GM23338 (cell line): ENCODE results near the gene EPHA4. TPM values are rescaled to one million over a fixed set of nuclear protein-coding genes. Genes with fewer than 3 reads are reported as not detected.
A peak's percentile ranks its signal among the peaks of the same experiment; 100 is the strongest.

Experiments used
- ATAC-seq: fragments of 200-7000 bp; cut with Tn5 transposase; 3 replicates; pipeline ENCODE4 v1.9.1; 2020
- DNase-seq: peaks from one replicate; pipeline ENCODE4 v3.0.0-alpha.2; 2015; ENCODE audit warnings: low spot score
- H2AFZ ChIP-seq: fragments of 200-600 bp; sonication (generic); 2 replicates; pipeline ENCODE4 v1.8.0; 2016; ENCODE audit warnings: antibody characterized with exemption, mild to moderate bottlenecking, moderate library complexity
- H3F3A ChIP-seq: fragments of 200-600 bp; sonication (generic); replicated peaks from 2 replicates; pipeline ENCODE4 v1.8.0; 2017; ENCODE audit warnings: antibody characterized with exemption, mixed run types, low read depth
- H3K27ac ChIP-seq: fragments of 200-600 bp; sonication (generic); 2 replicates; pipeline ENCODE4 v1.6.1; 2016; ENCODE audit warnings: low read depth
- H3K27me3 ChIP-seq: fragments of 200-600 bp; sonication (generic); 2 replicates; pipeline ENCODE4 v1.8.0; 2016; ENCODE audit warnings: mild to moderate bottlenecking, mixed run types, moderate library complexity; ENCODE audit not compliant: insufficient read depth
- H3K36me3 ChIP-seq: fragments of 200-600 bp; sonication (generic); 2 replicates; pipeline ENCODE4 v1.8.0; 2016; ENCODE audit warnings: mild to moderate bottlenecking; ENCODE audit not compliant: insufficient read depth
- H3K4me1 ChIP-seq: fragments of 200-600 bp; sonication (generic); 2 replicates; pipeline ENCODE4 v1.8.0; 2016; ENCODE audit warnings: mild to moderate bottlenecking, moderate library complexity; ENCODE audit not compliant: insufficient read depth
- H3K4me2 ChIP-seq: fragments of 200-600 bp; sonication (generic); 2 replicates; pipeline ENCODE4 v1.7.1; 2017; ENCODE audit warnings: mixed run types
- H3K4me3 ChIP-seq: fragments of 200-600 bp; sonication (generic); 2 replicates; pipeline ENCODE4 v1.6.1; 2016; ENCODE audit warnings: mixed run types
- H3K79me2 ChIP-seq: fragments of 200-600 bp; sonication (generic); replicated peaks from 2 replicates; pipeline ENCODE4 v1.8.0; 2017; ENCODE audit warnings: mild to moderate bottlenecking; ENCODE audit not compliant: insufficient read depth
- H3K9me2 ChIP-seq: fragments of 200-600 bp; sonication (generic); 2 replicates; pipeline ENCODE4 v1.8.0; 2017; ENCODE audit not compliant: insufficient read depth
- H4K20me1 ChIP-seq: fragments of 200-600 bp; sonication (generic); replicated peaks from 2 replicates; pipeline ENCODE4 v1.8.0; 2017; ENCODE audit warnings: mild to moderate bottlenecking; ENCODE audit not compliant: insufficient read depth
- H3K27ac Mint-ChIP-seq: 2 replicates; pipeline ENCODE4 v1.8.0; 2020; ENCODE audit warnings: inconsistent platforms, mild to moderate bottlenecking, moderate library complexity, mixed read lengths
- H3K27me3 Mint-ChIP-seq: 3 replicates; pipeline ENCODE4 v1.8.0; 2022; ENCODE audit warnings: low read depth, mild to moderate bottlenecking, moderate library complexity, mixed read lengths, inconsistent platforms; ENCODE audit not compliant: insufficient read depth, poor library complexity
- H3K36me3 Mint-ChIP-seq: 3 replicates; pipeline ENCODE4 v1.8.0; 2021; ENCODE audit warnings: low read depth, mild to moderate bottlenecking, inconsistent platforms, moderate library complexity, mixed read lengths
- H3K4me1 Mint-ChIP-seq: 3 replicates; pipeline ENCODE4 v1.8.0; 2020; ENCODE audit warnings: mild to moderate bottlenecking, inconsistent platforms, mixed read lengths
- H3K4me3 Mint-ChIP-seq: 3 replicates; pipeline ENCODE4 v1.8.0; 2021; ENCODE audit warnings: moderate library complexity, mild to moderate bottlenecking, inconsistent platforms, mixed read lengths
- H3K9me3 Mint-ChIP-seq: 3 replicates; pipeline ENCODE4 v1.8.0; 2020; ENCODE audit warnings: moderate library complexity, mild to moderate bottlenecking, inconsistent platforms, mixed read lengths
- CREB1 ChIP-seq: fragments of 250-450 bp; sonication (Bioruptor Pico); IDR thresholded peaks from 2 replicates; pipeline ENCODE4 v1.5.0; 2020; ENCODE audit warnings: low read depth, mild to moderate bottlenecking, moderate library complexity
- CTCF ChIP-seq, 2 experiments: fragments of 200-600 bp in 1 of 2; sonication (generic) in 1 of 2; conservative IDR thresholded peaks; 2 replicates each; pipeline versions ENCODE4 v1.5.1 to v1.6.1; 2016 to 2017; ENCODE audit warnings: antibody characterized with exemption in 2 of 2, low read depth in 2 of 2, mild to moderate bottlenecking in 2 of 2, moderate library complexity in 1 of 2
- ETS1 ChIP-seq: IDR thresholded peaks from 2 replicates; pipeline ENCODE4 v1.6.1; 2016; ENCODE audit warnings: antibody characterized with exemption
- EZH2 ChIP-seq: fragments of 200-600 bp; sonication (generic); IDR thresholded peaks from one replicate; pipeline ENCODE4 v1.8.0; 2017; ENCODE audit warnings: antibody characterized with exemption, mild to moderate bottlenecking, low read depth; ENCODE audit not compliant: unreplicated experiment
- JUNB ChIP-seq: IDR thresholded peaks from one replicate; pipeline ENCODE4 v1.6.1; 2016; ENCODE audit warnings: antibody characterized with exemption; ENCODE audit not compliant: unreplicated experiment
- POLR2AphosphoS5 ChIP-seq: IDR thresholded peaks from 2 replicates; pipeline ENCODE4 v1.6.1; 2016; ENCODE audit warnings: antibody characterized with exemption, low read depth
- STAT1 ChIP-seq: IDR thresholded peaks from one replicate; pipeline ENCODE4 v1.6.1; 2016; ENCODE audit warnings: antibody characterized with exemption; ENCODE audit not compliant: unreplicated experiment
- ZNF331 ChIP-seq: fragments of 250-450 bp; sonication (Bioruptor Pico); IDR thresholded peaks from 2 replicates; pipeline ENCODE4 v1.5.0; 2020; ENCODE audit warnings: low read depth, mild to moderate bottlenecking, moderate library complexity
- polyA plus RNA-seq: library from polyadenylated mRNA; unstranded; fragments of >200 nt; fragmentation: Nextera tagmentation; extraction: Ambion mirVana; gene quantifications from 2 replicates; pipeline ENCODE4 v1.2.1, GENCODE V29; 2016
- total RNA-seq: library from RNA; depleted of rRNA; stranded (reverse); fragments of >200 nt; shearing (Covaris generic); gene quantifications from 2 replicates; pipeline ENCODE4 v1.2.3, GENCODE V29; 2014

EPHA4 gene
- total and polyA plus RNA-seq, 2 experiments from 2014 or later: 4.1 to 6.2 TPM

GRCh38 chr2:221494556-221494955 lies 77.5 kb downstream of the EPHA4 start:
- no peak overlapping the region for H3K4me3 Mint-ChIP-seq
- TF ChIP-seq CTCF (conservative IDR thresholded peaks at IDR 0.05; ENCODE audit: low read depth in 2 of 2): no peak
- Histone ChIP-seq H4K20me1 (no peaks in the 10 kb centered on the region), H3K4me2 (no peak overlapping the region), H2AFZ (no peak overlapping the region), H3K27me3 (no peaks in the 10 kb centered on the region), H3K4me3 (no peak overlapping the region), H3K79me2 (no peaks in the 10 kb centered on the region), H3K9me2 (no peaks in the 10 kb centered on the region; the same call in 1 of the 2 replicates), H3F3A (no peaks in the 10 kb centered on the region), H3K36me3 (no peaks in the 10 kb centered on the region), H3K27ac (no peak overlapping the region), H3K4me1 (peaks cover 14% of the 10 kb centered on the region)
- H3K27me3 Mint-ChIP-seq: no peaks in the 10 kb centered on the region
- peaks cover 16% of the 10 kb centered on the region for H3K4me1 Mint-ChIP-seq
- H3K36me3 Mint-ChIP-seq: no peaks in the 10 kb centered on the region; the same call in 2 of the 3 replicates
- no peak for DNase-seq
- no peak for ATAC-seq
- H3K27ac Mint-ChIP-seq: peak overlapping the region; percentile 64; the same call in 1 of the 2 replicates
- H3K9me3 Mint-ChIP-seq: no peaks in the 10 kb centered on the region

GRCh38 chr2:221493391-221493790 lies 78.7 kb downstream of the EPHA4 start:
- Histone ChIP-seq H3K4me3 (no peak overlapping the region), H3K27ac (no peak overlapping the region), H4K20me1 (no peaks in the 10 kb centered on the region), H3K4me2 (no peak overlapping the region), H3F3A (no peaks in the 10 kb centered on the region), H3K36me3 (no peaks in the 10 kb centered on the region), H3K4me1 (peaks cover 14% of the 10 kb centered on the region), H3K9me2 (no peaks in the 10 kb centered on the region; the same call in 1 of the 2 replicates), H3K79me2 (no peaks in the 10 kb centered on the region), H3K27me3 (no peaks in the 10 kb centered on the region), H2AFZ (no peak overlapping the region)
- Mint-ChIP-seq H3K27me3 (no peaks in the 10 kb centered on the region), H3K4me3 (no peak overlapping the region), H3K36me3 (no peaks in the 10 kb centered on the region; the same call in 2 of the 3 replicates), H3K9me3 (no peaks in the 10 kb centered on the region), H3K4me1 (peaks cover 18% of the 10 kb centered on the region), H3K27ac (no peak overlapping the region)
- ATAC-seq (no peak), DNase-seq (no peak)
- TF ChIP-seq POLR2AphosphoS5 (no peak), JUNB (no peak), ZNF331 (no peak), EZH2 (no peak), CREB1 (CRISPR knock-in tag) (no peak)

- no peaks in the 10 kb centered on the region for H3K79me2 ChIP-seq
- H3K4me1 Mint-ChIP-seq: peaks cover 18% of the 10 kb centered on the region
- H3K27me3 Mint-ChIP-seq: no peaks in the 10 kb centered on the region
- H3K27me3 ChIP-seq: no peaks in the 10 kb centered on the region
- H3K4me3 ChIP-seq: no peak overlapping the region
- no peak overlapping the region for H2AFZ ChIP-seq
- H3F3A ChIP-seq: no peaks in the 10 kb centered on the region
- H4K20me1 ChIP-seq: no peaks in the 10 kb centered on the region
- H3K36me3 Mint-ChIP-seq: no peaks in the 10 kb centered on the region; the same call in 2 of the 3 replicates
- no peak overlapping the region for H3K27ac ChIP-seq
- H3K9me2 ChIP-seq: no peaks in the 10 kb centered on the region; the same call in 1 of the 2 replicates
- H3K4me2 ChIP-seq: no peak overlapping the region
- ATAC-seq (no peak), DNase-seq (no peak)
- no peaks in the 10 kb centered on the region for H3K9me3 Mint-ChIP-seq
- no peak overlapping the region for H3K4me3 Mint-ChIP-seq
- no peak overlapping the region; the same call in 1 of the 2 replicates for H3K27ac Mint-ChIP-seq
- H3K36me3 ChIP-seq: no peaks in the 10 kb centered on the region
- peaks cover 14% of the 10 kb centered on the region for H3K4me1 ChIP-seq
- no peak for TF ChIP-seq STAT1
- no peak for TF ChIP-seq JUNB
- no peak for TF ChIP-seq EZH2
- TF ChIP-seq ETS1: no peak
Measured at GRCh38 chr2:221492636-221493035, 79.5 kb downstream of the EPHA4 start.
